ENCODE data around the gene DPT. TPM values are rescaled to one million over a fixed set of nuclear protein-coding genes. Genes with fewer than 3 reads are reported as not detected.

DPT gene
- total RNA-seq, 1 experiment from 2014 or later, result not detected

DNA sequence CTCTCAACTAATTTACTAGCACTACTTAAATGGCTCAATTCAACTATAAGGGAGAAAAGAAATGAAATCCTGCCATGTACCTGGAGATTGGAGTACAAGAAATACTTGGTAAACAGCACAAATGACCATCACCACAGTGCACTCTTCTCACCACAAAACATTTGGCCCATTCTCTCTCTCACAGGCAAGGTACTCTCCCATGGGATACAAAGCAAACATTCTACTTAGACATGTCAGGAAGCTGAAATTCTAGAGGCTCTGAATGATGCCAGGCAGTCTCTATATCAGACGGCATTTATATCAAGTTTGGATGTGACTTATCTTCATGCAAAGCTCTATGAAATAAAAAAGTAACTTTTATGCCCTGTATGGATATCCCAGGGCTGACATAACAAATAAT lies 72.5 kb downstream of the DPT start:
- no peaks in the 10 kb centered on the region for H3K27me3 ChIP-seq (ENCODE audit: insufficient read depth, low read depth)
- no peaks in the 10 kb centered on the region for H3K36me3 ChIP-seq (ENCODE audit: low read depth)
- no peaks in the 10 kb centered on the region for H4K20me1 ChIP-seq (ENCODE audit: insufficient read depth)
- no peaks in the 10 kb centered on the region for H3F3A ChIP-seq (ENCODE audit: insufficient read depth, low read depth)
- H3K9me2 ChIP-seq (ENCODE audit: insufficient read depth), result no peaks in the 10 kb centered on the region
- no peak overlapping the region for H3K4me3 ChIP-seq
- no peaks in the 10 kb centered on the region for H3K79me2 ChIP-seq (ENCODE audit: low read depth)
- no peak for TF ChIP-seq CTCF (conservative IDR thresholded peaks at IDR 0.05)
- no peak for TF ChIP-seq EZH2 (IDR thresholded peaks at IDR 0.05; ENCODE audit: low read depth)
- no peak overlapping the region for H3K4me2 ChIP-seq
- DNase-seq, result no peak
- no peak overlapping the region for H3K27ac ChIP-seq
- ChIA-PET CTCF (no interaction called here), POLR2A (ENCODE audit: unreplicated experiment) (no interaction called here)
- intact Hi-C loops (cut with micrococcal nuclease; ENCODE audit: unreplicated experiment), result no loop called here
- H3K9me3 ChIP-seq (ENCODE audit: insufficient read depth, low read depth), result no peaks in the 10 kb centered on the region
- H2AFZ ChIP-seq, result no peak overlapping the region
- no peaks in the 10 kb centered on the region for H3K4me1 ChIP-seq (replicated peaks; ENCODE audit: insufficient read depth)
- BruUV-seq (replicated peaks), result no TSS peak

- DNase-seq, result no peak
- intact Hi-C loops (cut with micrococcal nuclease; ENCODE audit: unreplicated experiment), result no loop called here
- no peak for TF ChIP-seq EZH2 (IDR thresholded peaks at IDR 0.05; ENCODE audit: low read depth)
- TF ChIP-seq CTCF (conservative IDR thresholded peaks at IDR 0.05), result no peak
- BruUV-seq (replicated peaks), result no TSS peak
- Histone ChIP-seq H3K79me2 (ENCODE audit: low read depth) (no peaks in the 10 kb centered on the region), H3K4me1 (replicated peaks; ENCODE audit: insufficient read depth) (no peaks in the 10 kb centered on the region), H4K20me1 (ENCODE audit: insufficient read depth) (no peaks in the 10 kb centered on the region), H3K36me3 (ENCODE audit: low read depth) (no peaks in the 10 kb centered on the region), H3F3A (ENCODE audit: insufficient read depth, low read depth) (no peaks in the 10 kb centered on the region), H3K27me3 (ENCODE audit: insufficient read depth, low read depth) (no peaks in the 10 kb centered on the region), H3K4me2 (no peak overlapping the region), H3K27ac (no peak overlapping the region), H3K9me3 (ENCODE audit: insufficient read depth, low read depth) (no peaks in the 10 kb centered on the region), H2AFZ (no peak overlapping the region), H3K9me2 (ENCODE audit: insufficient read depth) (no peaks in the 10 kb centered on the region), H3K4me3 (no peak overlapping the region)
- ChIA-PET POLR2A (ENCODE audit: unreplicated experiment) (no interaction called here), CTCF (no interaction called here)
Observed at GRCh38 chr1:168654198-168654915, 74.6 kb downstream of the DPT start.

GRCh38 chr1:168653567-168653966 lies 75.4 kb downstream of the DPT start:
- H3K9me2 ChIP-seq (ENCODE audit: insufficient read depth), result no peaks in the 10 kb centered on the region
- no peak overlapping the region for H3K4me3 ChIP-seq
- no peaks in the 10 kb centered on the region for H3K79me2 ChIP-seq (ENCODE audit: low read depth)
- H3K27ac ChIP-seq, result no peak overlapping the region
- ChIA-PET CTCF (no interaction called here), POLR2A (ENCODE audit: unreplicated experiment) (no interaction called here)
- no peaks in the 10 kb centered on the region for H4K20me1 ChIP-seq (ENCODE audit: insufficient read depth)
- no peaks in the 10 kb centered on the region for H3K9me3 ChIP-seq (ENCODE audit: insufficient read depth, low read depth)
- no peaks in the 10 kb centered on the region for H3K4me1 ChIP-seq (replicated peaks; ENCODE audit: insufficient read depth)
- no TSS peak for BruUV-seq (replicated peaks)
- intact Hi-C loops (cut with micrococcal nuclease; ENCODE audit: unreplicated experiment), result no loop called here
- H2AFZ ChIP-seq, result no peak overlapping the region
- H3K4me2 ChIP-seq, result no peak overlapping the region
- DNase-seq, result no peak
- no peaks in the 10 kb centered on the region for H3F3A ChIP-seq (ENCODE audit: insufficient read depth, low read depth)
- H3K36me3 ChIP-seq (ENCODE audit: low read depth), result no peaks in the 10 kb centered on the region
- no peaks in the 10 kb centered on the region for H3K27me3 ChIP-seq (ENCODE audit: insufficient read depth, low read depth)
- TF ChIP-seq EZH2 (IDR thresholded peaks at IDR 0.05; ENCODE audit: low read depth), result no peak

GRCh38 chr1:168645721-168646120 lies 83.3 kb downstream of the DPT start:
- DNase-seq, result no peak
- H3K27ac ChIP-seq, result no peak overlapping the region
- TF ChIP-seq CTCF (conservative IDR thresholded peaks at IDR 0.05) (no peak), EZH2 (IDR thresholded peaks at IDR 0.05; ENCODE audit: low read depth) (no peak)
- BruUV-seq (replicated peaks), result no TSS peak
- no peaks in the 10 kb centered on the region for H3K79me2 ChIP-seq (ENCODE audit: low read depth)
- H3K9me3 ChIP-seq (ENCODE audit: insufficient read depth, low read depth), result no peaks in the 10 kb centered on the region
- no peaks in the 10 kb centered on the region for H3K27me3 ChIP-seq (ENCODE audit: insufficient read depth, low read depth)
- no peaks in the 10 kb centered on the region for H3F3A ChIP-seq (ENCODE audit: insufficient read depth, low read depth)
- H3K4me3 ChIP-seq, result no peak overlapping the region
- H3K4me1 ChIP-seq (replicated peaks; ENCODE audit: insufficient read depth), result no peaks in the 10 kb centered on the region
- ChIA-PET POLR2A (ENCODE audit: unreplicated experiment) (no interaction called here), CTCF (no interaction called here)
- intact Hi-C loops (cut with micrococcal nuclease; ENCODE audit: unreplicated experiment), result loop anchor here (10.0 kb wide), 1 partner anchor 59 kb away; no protein-coding TSS in a partner anchor
- no peaks in the 10 kb centered on the region for H3K36me3 ChIP-seq (ENCODE audit: low read depth)
- H3K4me2 ChIP-seq, result no peak overlapping the region
- H2AFZ ChIP-seq, result no peak overlapping the region
- H3K9me2 ChIP-seq (ENCODE audit: insufficient read depth), result no peaks in the 10 kb centered on the region
- H4K20me1 ChIP-seq (ENCODE audit: insufficient read depth), result no peaks in the 10 kb centered on the region
